ENCODE results near the gene ZNF549. TPM values are rescaled to one million over a fixed set of nuclear protein-coding genes. Genes with fewer than 3 reads are reported as not detected.

The ZNF549 gene
- 2.6 and 5.5 TPM in 2 replicates for total RNA-seq

DNA sequence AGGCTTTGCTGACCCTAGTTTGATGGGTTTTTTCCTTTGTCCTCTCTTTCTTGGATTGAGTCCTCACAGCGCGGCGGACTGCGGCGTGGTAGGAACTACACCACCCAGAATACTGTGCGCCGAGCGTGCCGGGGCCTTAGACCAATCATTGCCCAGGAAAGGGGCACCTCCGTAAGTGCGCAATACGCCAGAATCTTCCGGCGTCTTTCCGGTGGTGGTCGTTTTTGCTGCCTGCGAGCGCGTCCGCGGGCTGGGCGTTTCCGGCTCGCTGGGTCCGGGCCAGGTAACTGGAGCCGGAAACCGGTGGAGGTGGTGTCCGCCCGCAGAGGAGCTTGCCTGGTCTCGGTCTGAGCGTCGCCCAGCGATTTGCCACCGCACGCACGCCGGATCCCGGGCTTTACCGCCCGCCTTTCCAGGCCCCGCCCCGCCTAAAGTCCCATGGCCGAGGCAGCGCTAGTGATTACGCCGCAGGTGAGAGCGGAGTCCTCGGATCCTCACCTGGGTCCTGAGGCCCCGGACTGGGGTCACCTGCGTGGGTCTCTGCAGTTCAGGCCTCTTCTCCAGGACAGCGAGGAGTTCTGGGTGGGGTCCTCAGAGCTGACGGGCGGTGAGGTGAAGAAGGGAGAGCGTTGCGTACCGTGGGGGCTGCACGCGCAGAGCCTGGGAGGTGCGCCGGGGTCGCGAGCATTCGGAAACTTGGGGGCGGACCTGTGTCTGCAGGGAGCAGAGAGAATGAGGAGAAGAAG lies at the start of gene ZNF549:
TSS of gene ZNF549 (plus strand) at position 221 of the 746 bp plus-strand sequence. CDS start at position 439, 218 bp downstream.

GRCh38 chr19:57487477-57488298 lies 39.5 kb upstream of the ZNF549 start, which contains the start of gene ZNF419:
TSS of gene ZNF419 (plus strand) at chr19:57487750. CDS start at chr19:57487951, 201 bp downstream.

DNA sequence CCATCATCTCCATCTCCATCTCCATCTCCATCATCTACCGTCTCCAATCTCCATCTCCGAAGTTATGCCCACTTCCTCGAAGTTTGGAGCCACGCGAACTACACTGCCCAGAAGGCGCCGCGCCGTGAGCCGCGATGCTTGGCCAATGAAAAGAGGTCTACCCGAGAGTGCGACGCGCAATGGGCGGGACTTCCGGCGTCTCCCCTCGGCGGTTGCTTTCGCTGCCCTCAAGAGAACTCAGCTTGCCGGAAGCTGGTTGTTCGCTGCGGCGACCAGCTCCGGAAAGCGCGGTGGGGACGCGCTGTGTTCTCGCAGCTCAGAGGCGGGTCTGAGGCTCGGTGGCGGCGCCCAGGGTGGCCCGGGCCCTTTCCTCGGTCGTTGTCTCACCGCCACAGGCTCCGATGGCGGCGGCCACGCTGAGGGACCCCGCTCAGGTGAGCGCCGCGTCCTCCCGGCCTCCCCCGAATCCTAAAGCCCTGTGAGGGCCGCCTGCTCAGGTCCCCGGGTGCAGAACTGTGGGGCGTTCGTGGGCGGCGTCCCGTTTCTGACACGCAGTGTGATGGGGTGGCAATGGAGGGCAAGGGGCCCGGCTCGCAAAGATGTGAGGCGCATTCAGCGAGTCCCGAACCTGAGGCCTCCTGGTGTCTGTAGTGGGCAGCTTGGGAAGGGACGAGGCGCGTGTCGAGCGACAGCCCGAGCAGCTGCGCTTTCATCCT lies 27.3 kb upstream of the ZNF549 start, which contains the start of gene ZNF773:
TSS of gene ZNF773 (plus strand) at position 259 of the 716 bp plus-strand sequence. CDS start at position 402, 143 bp downstream.

GRCh38 chr19:57559404-57560025 lies 32.4 kb downstream of the ZNF549 start, which contains the start of gene ZNF550:
TSS of gene ZNF550 (minus strand) at chr19:57559863. CDS start at chr19:57559682, 181 bp downstream.

GRCh38 chr19:57578487-57579205 lies 51.5 kb downstream of the ZNF549 start, which contains the start of gene ZNF416:
TSS of gene ZNF416 (minus strand) at chr19:57578911. CDS start at chr19:57578704, 207 bp downstream.

DNA sequence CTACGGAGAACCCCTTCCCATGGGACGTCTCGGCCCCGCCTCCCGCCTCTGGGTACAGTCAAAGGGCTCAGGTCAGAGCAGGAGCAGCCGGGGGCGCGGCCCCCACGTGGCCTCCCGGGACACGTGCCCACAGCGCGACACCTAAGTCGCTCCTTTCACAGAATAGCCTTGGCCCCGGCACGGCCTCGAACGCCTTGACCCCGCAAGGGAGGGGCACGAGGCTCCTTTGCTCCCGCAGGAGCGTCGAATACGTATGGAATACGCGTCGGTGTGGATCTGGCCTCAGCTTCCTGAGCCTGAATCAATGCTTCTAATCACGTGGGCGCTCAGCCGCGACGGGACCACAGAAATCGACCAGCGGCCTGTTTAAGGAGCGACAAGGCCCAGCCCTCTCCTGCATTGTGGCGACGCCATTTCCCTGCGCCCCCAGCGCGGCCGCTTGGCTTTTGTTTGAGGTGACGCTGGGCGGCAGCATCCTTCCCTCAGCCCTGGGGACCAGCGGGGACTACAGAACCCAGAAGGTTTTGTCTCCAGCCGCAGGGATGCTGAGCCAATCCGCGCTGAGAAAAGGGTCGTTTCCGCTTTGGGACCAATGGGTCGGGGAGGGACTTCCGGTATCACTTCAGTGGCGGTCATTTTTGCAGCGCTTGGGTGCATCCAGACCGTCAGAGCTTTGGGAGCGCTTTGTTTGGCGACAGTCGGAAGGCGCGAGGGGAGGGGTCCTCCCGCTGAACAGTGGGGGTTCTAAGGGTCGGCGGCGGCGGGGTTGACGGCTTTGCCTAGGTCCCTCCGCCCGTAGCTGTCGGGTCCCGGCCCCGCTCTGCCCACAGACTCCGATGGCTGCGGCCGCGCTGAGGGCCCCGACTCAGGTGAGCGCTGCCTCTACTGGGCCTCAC lies 56.6 kb downstream of the ZNF549 start, which contains the start of gene ZIK1:
TSS of gene ZIK1 (plus strand) at position 625 of the 896 bp plus-strand sequence. CDS start at position 837, 212 bp downstream.

DNA sequence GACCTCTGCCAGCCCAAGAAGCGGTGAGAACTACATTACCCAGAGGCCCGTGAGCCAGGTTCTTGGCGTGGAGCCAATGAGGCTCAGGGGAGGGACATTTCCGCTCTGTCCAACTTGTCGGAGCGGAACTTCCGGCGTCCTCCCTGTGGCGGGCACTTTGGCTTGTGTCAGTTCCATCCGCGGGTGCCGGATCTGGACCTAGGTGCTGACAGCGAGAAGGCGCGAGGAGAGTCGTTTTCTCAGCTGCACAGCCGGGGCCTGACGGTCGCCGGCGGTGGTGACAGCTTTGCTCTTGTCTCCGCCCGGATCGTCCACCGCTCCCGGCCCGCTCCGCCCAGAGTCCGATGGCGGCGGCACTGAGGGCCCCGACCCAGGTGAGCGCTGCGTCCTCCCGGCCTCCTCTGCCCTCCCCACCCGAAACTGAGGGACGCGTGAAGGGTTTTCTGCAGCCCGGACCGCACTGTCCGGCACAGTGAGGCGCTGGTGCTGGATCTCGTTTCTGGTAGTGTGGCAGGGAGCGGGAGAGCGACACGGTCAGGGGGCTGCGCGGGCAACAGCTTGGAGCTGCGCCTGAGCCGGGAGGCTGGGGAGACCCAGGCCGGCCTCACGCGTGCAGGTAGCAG lies 72.7 kb downstream of the ZNF549 start, which contains the start of gene ZNF530:
TSS of gene ZNF530 (plus strand) at position 125 of the 623 bp plus-strand sequence. CDS start 4,461 bp downstream, outside the sequence.

Other genes starting within 250 kb of the ZNF549 start
- gene ZNF460, start 246.9 kb upstream of the ZNF549 start, total RNA-seq, result 30.4 and 106 TPM in 2 replicates
- 7.6 and 11.2 TPM in 2 replicates for gene ZNF543, start 206.9 kb upstream of the ZNF549 start, total RNA-seq
- gene ZNF304, start 176.1 kb upstream of the ZNF549 start, total RNA-seq, result 6.0 and 9.4 TPM in 2 replicates
- 6.0 and 6.3 TPM in 2 replicates for gene TRAPPC2B, start 163.8 kb upstream of the ZNF549 start, total RNA-seq
- 2.4 and 4.3 TPM in 2 replicates for gene ZNF547, start 163.8 kb upstream of the ZNF549 start, total RNA-seq
- gene ZNF548, start 137.5 kb upstream of the ZNF549 start, total RNA-seq, result 10.2 and 16.0 TPM in 2 replicates
- 6.3 and 13.4 TPM in 2 replicates for gene ZNF17, start 116.2 kb upstream of the ZNF549 start, total RNA-seq
- gene ZNF749, start 92.0 kb upstream of the ZNF549 start, total RNA-seq, result 8.7 and 15.6 TPM in 2 replicates
- 0.16 and 0.57 TPM in 2 replicates for gene VN1R1, start 70.2 kb upstream of the ZNF549 start, total RNA-seq
- gene ZNF772, start 49.8 kb upstream of the ZNF549 start, total RNA-seq, result 13.0 and 17.8 TPM in 2 replicates
- gene ZNF419, start 39.6 kb upstream of the ZNF549 start, total RNA-seq, result 8.3 and 13.8 TPM in 2 replicates
- gene ZNF773, start 27.4 kb upstream of the ZNF549 start, total RNA-seq, result 5.5 and 11.0 TPM in 2 replicates
- gene ZNF550, start 32.5 kb downstream of the ZNF549 start, total RNA-seq, result 3.7 and 10.3 TPM in 2 replicates
- gene ZNF416, start 51.6 kb downstream of the ZNF549 start, total RNA-seq, result 3.9 and 4.3 TPM in 2 replicates
- 3.4 TPM in 2 replicates for gene ZIK1, start 56.8 kb downstream of the ZNF549 start, total RNA-seq
- 2.4 and 2.5 TPM in 2 replicates for gene ZNF530, start 72.5 kb downstream of the ZNF549 start, total RNA-seq
- gene ZNF134, start 86.9 kb downstream of the ZNF549 start, total RNA-seq, result 11.3 and 16.2 TPM in 2 replicates
- 8.3 and 11.6 TPM in 2 replicates for gene ZNF211, start 105.8 kb downstream of the ZNF549 start, total RNA-seq
- gene ZSCAN4, start 141.6 kb downstream of the ZNF549 start, total RNA-seq, result not detected in 2 replicates
- 6.0 and 7.9 TPM in 2 replicates for gene ZNF551, start 154.6 kb downstream of the ZNF549 start, total RNA-seq
- 1.3 and 1.4 TPM in 2 replicates for gene ZNF154, start 181.8 kb downstream of the ZNF549 start, total RNA-seq
- gene ZNF671, start 200.3 kb downstream of the ZNF549 start, total RNA-seq, result 5.7 and 6.7 TPM in 2 replicates
- gene ZNF776, start 219.5 kb downstream of the ZNF549 start, total RNA-seq, result 8.7 and 14.7 TPM in 2 replicates
- 9.6 and 20.1 TPM in 2 replicates for gene ZNF586, start 242.3 kb downstream of the ZNF549 start, total RNA-seq

Measured in bladder microvascular endothelial cell (primary cell).